IMR-90 (cell line): ENCODE results near the gene NDUFA13. TPM values are rescaled to one million over a fixed set of nuclear protein-coding genes. Genes with fewer than 3 reads are reported as not detected.

ENCODE experiments used
- ATAC-seq: fragments of 200-7000 bp; cut with Tn5 transposase; 2 replicates; pipeline ENCODE4 v1.9.1; 2020; ENCODE audit warnings: low read depth, mild to moderate bottlenecking, moderate library complexity
- BruUV-seq: library from RNA; stranded (reverse); fragments of 400-500 nt; replicated peaks from 2 replicates; lab custom pipeline; 2021; lab: Mats Ljungman, UMichigan
- CTCF ChIA-PET: fragments of 300-600 bp; formaldehyde crosslinking; extraction: SDS; loops from one replicate; lab custom pipeline; 2021; ENCODE audit warnings: antibody characterized with exemption; lab: Yijun Ruan, JAX
- POLR2A ChIA-PET: fragments of 300-600 bp; sonication (Branson Sonifier 250); formaldehyde crosslinking; loops from one replicate; lab custom pipeline; 2022; ENCODE audit warnings: antibody characterized with exemption; ENCODE audit not compliant: unreplicated experiment; lab: Charles Lee
- DNase-seq: peaks from one replicate; pipeline ENCODE4 v3.0.0; 2013
- H2AFZ ChIP-seq: replicated peaks from 2 replicates; pipeline ENCODE3; 2013; ENCODE audit warnings: low read length, mild to moderate bottlenecking; ENCODE audit not compliant: poor library complexity
- H2AK5ac ChIP-seq: 2 replicates; pipeline ENCODE4 v1.6.1; 2013; ENCODE audit warnings: low read depth, low read length, inconsistent platforms
- H2AK9ac ChIP-seq: replicated peaks from 2 replicates; pipeline ENCODE3; 2013; ENCODE audit warnings: mild to moderate bottlenecking, low read depth, low read length, moderate library complexity; ENCODE audit not compliant: poor library complexity
- H2BK120ac ChIP-seq: 2 replicates; pipeline ENCODE4 v1.6.1; 2013; ENCODE audit warnings: low read depth, low read length, inconsistent platforms
- H2BK15ac ChIP-seq: 3 replicates; pipeline ENCODE4 v1.6.1; 2013; ENCODE audit warnings: low read depth, low read length, inconsistent platforms
- H2BK20ac ChIP-seq: 2 replicates; pipeline ENCODE4 v1.6.1; 2013; ENCODE audit warnings: low read depth, mild to moderate bottlenecking, inconsistent platforms, low read length, moderate library complexity
- H2BK5ac ChIP-seq: 2 replicates; pipeline ENCODE4 v1.6.1; 2013; ENCODE audit warnings: mild to moderate bottlenecking, low read depth, low read length, inconsistent platforms; ENCODE audit not compliant: poor library complexity, severe bottlenecking
- H3K14ac ChIP-seq: replicated peaks from 2 replicates; pipeline ENCODE4 v1.6.1; 2013; ENCODE audit warnings: low read depth, low read length, inconsistent platforms
- H3K18ac ChIP-seq: 2 replicates; pipeline ENCODE4 v1.6.1; 2013; ENCODE audit warnings: low read depth, low read length, control low read depth
- H3K23ac ChIP-seq: 2 replicates; pipeline ENCODE4 v1.6.1; 2013; ENCODE audit warnings: low read depth, low read length, inconsistent platforms
- H3K27ac ChIP-seq: 2 replicates; pipeline ENCODE4 v1.5.1; 2013; ENCODE audit warnings: mild to moderate bottlenecking, control low read depth, low read length; ENCODE audit not compliant: insufficient read depth
- H3K27me3 ChIP-seq: 2 replicates; pipeline ENCODE4 v1.6.1; 2013; ENCODE audit warnings: low read length; ENCODE audit not compliant: control insufficient read depth, insufficient read depth
- H3K36me3 ChIP-seq: 2 replicates; pipeline ENCODE4 v1.6.1; 2013; ENCODE audit warnings: low read length, mixed read lengths; ENCODE audit not compliant: control insufficient read depth, insufficient read depth
- H3K4ac ChIP-seq: 2 replicates; pipeline ENCODE4 v1.6.1; 2013; ENCODE audit warnings: low read depth, low read length, inconsistent platforms
- H3K4me1 ChIP-seq: 2 replicates; pipeline ENCODE4 v1.6.1; 2013; ENCODE audit warnings: low read length, mixed read lengths; ENCODE audit not compliant: control insufficient read depth, insufficient read depth
- H3K4me2 ChIP-seq: 2 replicates; pipeline ENCODE4 v1.6.1; 2013; ENCODE audit warnings: low read depth, mild to moderate bottlenecking, control low read depth, low read length, moderate library complexity
- H3K4me3 ChIP-seq: 2 replicates; pipeline ENCODE4 v1.5.1; 2013; ENCODE audit warnings: low read depth, mild to moderate bottlenecking, control low read depth, low read length, moderate library complexity; ENCODE audit not compliant: insufficient read depth
- H3K56ac ChIP-seq: 2 replicates; pipeline ENCODE4 v1.6.1; 2013; ENCODE audit warnings: low read length, inconsistent platforms; ENCODE audit not compliant: insufficient read depth; ENCODE audit errors: extremely low read depth
- H3K79me1 ChIP-seq, 2 experiments: 2 replicates each; pipeline ENCODE4 v1.6.1; 2013; ENCODE audit warnings: low read length in 2 of 2, inconsistent platforms in 1 of 2, low read depth in 1 of 2
- H3K9ac ChIP-seq: 2 replicates; pipeline ENCODE4 v1.6.1; 2013; ENCODE audit warnings: low read depth, low read length, control low read depth
- H3K9me1 ChIP-seq: 2 replicates; pipeline ENCODE4 v1.6.1; 2013; ENCODE audit warnings: low read length, inconsistent platforms; ENCODE audit not compliant: insufficient read depth
- H3K9me3 ChIP-seq: 2 replicates; pipeline ENCODE4 v1.6.1; 2013; ENCODE audit warnings: low read length; ENCODE audit not compliant: control insufficient read depth, insufficient read depth
- H4K20me1 ChIP-seq: 2 replicates; pipeline ENCODE4 v1.6.1; 2013; ENCODE audit warnings: low read length, inconsistent platforms; ENCODE audit not compliant: insufficient read depth
- H4K5ac ChIP-seq: 2 replicates; pipeline ENCODE4 v1.6.1; 2013; ENCODE audit warnings: mild to moderate bottlenecking, low read depth, low read length, control low read depth
- H4K8ac ChIP-seq, 2 experiments: 2 replicates each; pipeline ENCODE4 v1.6.1; 2013; ENCODE audit warnings: low read depth in 2 of 2, low read length in 2 of 2, control low read depth in 1 of 2, inconsistent platforms in 1 of 2
- H4K91ac ChIP-seq: 2 replicates; pipeline ENCODE4 v1.6.1; 2013; ENCODE audit warnings: low read depth, low read length, inconsistent platforms; ENCODE audit not compliant: insufficient read depth
- FOS ChIP-seq: fragments of 150-350 bp; IDR thresholded peaks from 2 replicates; pipeline ENCODE4 v1.6.1; 2016; ENCODE audit warnings: low read depth, low read length
- WGBS, 2 experiments: methylation state at CpG; one replicate each; pipeline versions ENCODE4 v1.1.5 to v1.1.7; 2013; ENCODE audit warnings: missing lambda C conversion rate in 2 of 2; ENCODE audit not compliant: insufficient read length in 1 of 2; ENCODE audit errors: extremely low coverage in 2 of 2; 5-methylcytosine and 5-hydroxymethylcytosine counted together
- dilution Hi-C: fragments of 300-500 bp; cut with HindIII; formaldehyde crosslinking; loops from one replicate; pipeline ENCODE4 v1.14.3; 2018; ENCODE audit warnings: low sequenced_read_pairs; ENCODE audit not compliant: unreplicated experiment
- in situ Hi-C: fragments of 300-500 bp; cut with MboI; formaldehyde crosslinking; loops from 3 replicates; pipeline ENCODE4 v1.14.3; 2019; ENCODE audit warnings: low sequenced_read_pairs, inconsistent platforms, mixed read lengths
- intact Hi-C: fragments of 100-400 bp; cut with micrococcal nuclease; formaldehyde crosslinking; loops from 2 replicates; pipeline ENCODE4 v1.10.0; 2022
- polyA plus RNA-seq, 3 experiments: library from polyadenylated mRNA; depleted of rRNA; stranded (reverse); fragments of >200 nt; gene quantifications; 2 replicates each; pipeline ENCODE4 v1.2.3, GENCODE V29; 2012; ENCODE audit warnings: low replicate concordance in 1 of 3
- total RNA-seq: library from RNA; depleted of rRNA; stranded (reverse); fragments of >200 nt; gene quantifications from 2 replicates; pipeline ENCODE4 v1.2.3, GENCODE V29; 2012

The NDUFA13 gene
- total and polyA plus RNA-seq, 2 of the 4 experiments (the other 2 are of a cell fraction), result 30.6 to 667 TPM

DNA sequence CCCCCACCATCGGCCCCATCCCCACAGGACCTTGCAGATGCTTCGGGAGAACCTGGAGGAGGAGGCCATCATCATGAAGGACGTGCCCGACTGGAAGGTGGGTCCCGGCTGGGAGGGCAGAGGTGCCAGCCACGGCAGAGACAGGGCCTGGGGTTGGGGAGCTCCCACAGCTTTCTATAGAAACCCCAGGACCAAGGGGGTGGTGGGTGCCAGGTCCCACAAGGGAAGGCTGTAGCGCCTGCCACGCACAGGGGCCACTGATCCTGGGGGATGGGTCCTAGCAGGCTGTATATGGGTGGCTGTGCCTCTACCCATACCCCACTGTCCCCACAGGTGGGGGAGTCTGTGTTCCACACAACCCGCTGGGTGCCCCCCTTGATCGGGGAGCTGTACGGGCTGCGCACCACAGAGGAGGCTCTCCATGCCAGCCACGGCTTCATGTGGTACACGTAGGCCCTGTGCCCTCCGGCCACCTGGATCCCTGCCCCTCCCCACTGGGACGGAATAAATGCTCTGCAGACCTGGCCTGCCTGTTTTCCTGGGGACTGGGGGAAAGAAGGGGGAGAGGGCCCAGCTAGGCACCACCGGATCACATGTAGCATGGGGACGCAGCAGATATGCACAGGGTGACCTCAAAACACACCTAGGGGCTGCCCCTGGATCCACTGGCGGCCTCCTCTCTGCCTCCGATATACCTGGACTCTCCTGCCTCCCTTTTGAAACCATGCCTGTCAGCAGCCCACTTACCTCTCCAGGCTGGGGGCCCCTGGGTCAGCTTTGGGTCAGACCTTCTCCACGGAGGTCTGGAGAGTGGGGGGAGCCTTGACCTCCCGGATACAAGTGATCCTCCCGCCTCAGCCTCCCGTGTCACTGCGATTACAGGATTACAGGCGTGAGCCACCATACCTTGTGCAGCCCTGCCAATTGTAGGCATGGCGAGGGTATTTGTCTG is 11.9 kb downstream of the NDUFA13 start:
- ChIA-PET CTCF (no interaction called here), POLR2A (no interaction called here)
- no peak overlapping the region for H2BK120ac ChIP-seq
- intact Hi-C loops, result no loop called here
- no peak overlapping the region for H3K27ac ChIP-seq
- no peaks in the 10 kb centered on the region for H3K9me1 ChIP-seq
- H3K56ac ChIP-seq, result no peak overlapping the region
- no peak overlapping the region for H2AFZ ChIP-seq
- no peak overlapping the region for H4K8ac ChIP-seq
- H3K9ac ChIP-seq, result no peak overlapping the region
- H3K4ac ChIP-seq, result no peak overlapping the region
- peaks cover 26% of the 10 kb centered on the region for H3K36me3 ChIP-seq
- H3K79me1 ChIP-seq, result peaks cover 9 to 30% of the 10 kb centered on the region in 2 experiments
- DNase-seq (no peak), ATAC-seq (no peak)
- H4K91ac ChIP-seq, result no peak overlapping the region
- no peak overlapping the region for H3K18ac ChIP-seq
- in situ Hi-C loops, result loop anchor here (25.0 kb wide), 1 partner anchor 434 kb away; no protein-coding TSS in a partner anchor
- no peak overlapping the region for H3K4me2 ChIP-seq
- peaks cover 37% of the 10 kb centered on the region for H4K20me1 ChIP-seq
- H2BK15ac ChIP-seq, result no peak overlapping the region
- no peak overlapping the region for H2BK5ac ChIP-seq
- no TSS peak for BruUV-seq
- no peak overlapping the region for H2BK20ac ChIP-seq
- no peaks in the 10 kb centered on the region for H3K9me3 ChIP-seq
- no peak overlapping the region for H2AK9ac ChIP-seq
- no peak for TF ChIP-seq FOS
- dilution Hi-C loops, result no loop called here
- 92% methylated on average over 5 of the region's 27 CpGs; no CpG with 5 or more reads in 1 of the 2 experiments for WGBS, 2 experiments
- H2AK5ac ChIP-seq, result no peak overlapping the region
- H3K14ac ChIP-seq, result no peak overlapping the region
- H3K23ac ChIP-seq, result no peak overlapping the region
- no peak overlapping the region for H4K5ac ChIP-seq
- H3K4me3 ChIP-seq, result no peak overlapping the region
- H3K4me1 ChIP-seq, result peaks cover 7% of the 10 kb centered on the region
- H3K27me3 ChIP-seq, result no peaks in the 10 kb centered on the region
